ENCODE results near the gene SYCN.

The SYCN gene

DNA sequence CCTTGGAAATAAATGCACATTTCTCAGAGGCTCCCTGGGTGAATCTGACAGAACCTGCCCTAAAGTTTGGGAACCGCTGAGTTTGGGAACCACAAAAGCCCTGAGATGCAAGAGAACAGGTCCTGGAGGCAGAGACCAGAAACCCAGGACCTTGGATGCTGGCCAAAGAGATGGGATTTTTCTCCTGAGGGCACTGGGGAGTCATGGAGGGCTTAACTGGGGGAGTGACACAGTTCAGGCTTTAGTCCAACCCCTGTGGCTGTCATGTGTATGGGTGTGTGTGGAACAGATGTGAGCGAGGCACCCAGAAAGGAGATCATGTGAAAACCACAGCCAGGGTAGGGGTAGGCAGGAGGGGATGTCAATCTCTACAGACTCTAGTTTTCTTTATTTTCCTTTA is 11.2 kb downstream of the SYCN start:
- no peak for DNase-seq

GRCh38 chr19:39190768-39191167 is 13.3 kb downstream of the SYCN start:
- DNase-seq = no peak

GRCh38 chr19:39188960-39189359 is 15.1 kb downstream of the SYCN start:
- DNase-seq = no peak

DNA sequence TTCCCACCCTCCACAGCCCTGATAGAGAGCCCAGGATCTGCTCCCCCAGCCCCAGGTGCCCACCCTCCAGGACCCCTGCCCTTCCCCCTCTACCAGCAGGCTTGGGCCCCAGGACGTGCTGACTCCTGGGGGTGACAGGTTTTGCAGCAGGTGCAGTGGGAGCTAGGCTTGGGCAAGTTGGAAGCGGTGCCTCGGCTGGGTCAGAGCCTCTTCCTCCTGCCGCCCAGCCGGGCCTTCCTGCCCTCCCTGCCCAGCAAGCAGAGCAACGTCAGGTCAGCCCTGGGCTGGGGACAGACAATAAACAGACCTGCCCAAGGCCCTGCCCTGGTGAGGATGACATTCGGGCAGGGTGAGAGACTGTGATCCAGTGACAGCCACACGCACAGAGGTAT is 16.5 kb downstream of the SYCN start:
- no peak for DNase-seq

- DNase-seq = no peak
Measured at GRCh38 chr19:39186391-39186790, 17.7 kb downstream of the SYCN start.

DNA sequence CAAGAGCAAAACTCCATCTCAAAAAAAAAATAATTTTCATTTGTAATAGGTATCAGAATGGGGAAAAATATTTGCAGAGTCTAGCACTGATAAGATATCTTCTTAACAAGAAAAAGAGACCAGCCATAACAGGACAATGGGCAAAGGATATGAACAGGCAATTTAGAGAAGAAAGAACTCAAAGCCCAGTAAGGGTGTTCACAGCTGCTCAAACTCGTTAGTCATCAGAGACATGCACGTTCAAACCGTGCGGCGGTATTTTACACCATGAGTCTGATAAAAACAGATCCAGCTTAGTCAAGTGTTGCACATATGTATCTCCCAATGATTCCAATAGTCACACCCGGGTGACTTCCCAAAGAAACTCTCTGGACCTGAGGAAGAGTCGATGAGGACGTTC is 21.0 kb downstream of the SYCN start:
- DNase-seq = no peak

GRCh38 chr19:39182174-39182505 is 21.9 kb downstream of the SYCN start:
- no peak for DNase-seq

- DNase-seq = no peak
Measured at GRCh38 chr19:39181500-39182173, 22.4 kb downstream of the SYCN start.

DNA sequence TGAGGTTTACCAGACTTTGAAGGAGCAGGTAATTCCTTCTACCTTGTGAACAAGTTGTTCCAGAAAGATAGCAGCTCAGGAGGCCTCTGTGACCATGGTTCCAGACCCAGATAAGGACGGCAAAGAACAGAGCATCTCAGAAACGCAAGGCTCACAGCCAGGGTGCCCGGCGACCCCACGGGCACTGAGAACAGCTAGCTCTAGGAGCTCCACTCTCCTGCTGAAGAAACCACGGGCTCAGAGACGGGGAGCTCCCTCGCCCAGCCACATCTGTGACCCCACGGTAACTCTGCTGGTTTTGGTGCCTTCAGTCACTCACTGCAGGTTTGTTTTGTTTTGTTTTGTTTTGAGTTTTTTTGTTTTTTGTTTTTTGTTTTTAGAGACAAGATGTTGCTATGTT is 23.3 kb downstream of the SYCN start:
- no peak for DNase-seq

- no peak for DNase-seq
Measured at GRCh38 chr19:39179754-39180153, 24.3 kb downstream of the SYCN start.

- DNase-seq = no peak
Measured at GRCh38 chr19:39178296-39179006, 25.6 kb downstream of the SYCN start.

DNA sequence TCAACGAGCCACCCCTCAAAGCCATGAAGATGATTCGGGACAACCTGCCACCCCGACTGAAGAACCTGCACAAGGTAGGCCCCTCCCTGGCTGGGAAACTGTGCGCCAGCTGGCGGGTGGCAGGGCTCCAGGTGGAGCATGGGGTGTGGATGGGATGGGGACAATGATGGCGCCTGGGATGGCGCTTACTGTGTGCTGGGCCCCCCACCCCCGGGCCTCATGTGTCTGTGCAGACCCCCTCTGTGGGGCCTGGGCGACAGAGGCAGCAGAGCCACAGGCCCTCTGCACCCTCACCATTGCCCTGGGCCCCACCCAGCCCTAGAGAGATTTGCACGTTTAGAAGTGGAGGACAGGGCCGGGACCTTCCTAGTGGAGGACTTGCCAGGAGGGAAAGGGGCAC is 26.3 kb downstream of the SYCN start:
- DNase-seq = no peak

- DNase-seq = no peak
Measured at GRCh38 chr19:39177110-39177699, 26.9 kb downstream of the SYCN start.

DNA sequence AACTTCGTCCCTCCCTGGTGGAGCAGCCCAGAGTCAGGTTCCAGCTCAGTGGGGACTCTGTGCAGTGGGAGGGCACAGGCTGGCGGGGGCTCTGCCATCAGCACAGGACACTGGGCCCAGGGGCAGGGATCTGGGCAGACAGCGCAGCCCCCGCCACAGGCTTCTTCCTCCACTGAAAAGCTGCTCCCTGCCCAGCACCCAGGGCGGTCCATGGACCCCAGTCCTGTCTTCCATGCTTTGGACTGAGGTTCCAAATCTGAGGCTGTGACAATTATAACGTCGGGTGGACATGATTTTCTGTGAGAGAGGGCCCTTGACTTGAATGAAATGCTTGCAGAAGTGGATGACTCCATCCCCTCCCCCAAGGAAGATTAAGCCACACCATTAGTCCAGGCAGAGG is 28.5 kb downstream of the SYCN start:
- DNase-seq = no peak

GRCh38 chr19:39174558-39175544 is 29.2 kb downstream of the SYCN start:
- DNase-seq = no peak

DNA sequence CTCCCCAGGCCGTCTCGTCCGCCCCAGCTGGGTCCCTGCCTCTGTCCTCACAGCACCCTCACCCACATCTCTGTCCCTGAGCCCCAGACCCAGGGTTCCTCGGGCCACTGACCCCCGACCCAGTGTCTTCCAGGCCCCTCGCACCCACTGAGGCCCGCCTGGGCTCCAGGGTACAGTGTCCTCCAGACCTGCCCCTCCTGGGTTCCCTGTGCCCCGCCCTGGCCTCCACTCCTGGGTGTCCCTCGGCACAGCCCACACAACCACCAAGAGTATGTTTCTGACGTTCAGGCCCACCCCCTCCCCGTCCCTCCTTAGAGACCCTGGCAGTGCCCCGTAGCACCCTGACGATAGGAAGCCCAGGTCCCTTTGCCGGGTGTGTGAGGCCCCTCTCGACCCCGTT is 29.9 kb downstream of the SYCN start:
- DNase-seq = no peak

DNA sequence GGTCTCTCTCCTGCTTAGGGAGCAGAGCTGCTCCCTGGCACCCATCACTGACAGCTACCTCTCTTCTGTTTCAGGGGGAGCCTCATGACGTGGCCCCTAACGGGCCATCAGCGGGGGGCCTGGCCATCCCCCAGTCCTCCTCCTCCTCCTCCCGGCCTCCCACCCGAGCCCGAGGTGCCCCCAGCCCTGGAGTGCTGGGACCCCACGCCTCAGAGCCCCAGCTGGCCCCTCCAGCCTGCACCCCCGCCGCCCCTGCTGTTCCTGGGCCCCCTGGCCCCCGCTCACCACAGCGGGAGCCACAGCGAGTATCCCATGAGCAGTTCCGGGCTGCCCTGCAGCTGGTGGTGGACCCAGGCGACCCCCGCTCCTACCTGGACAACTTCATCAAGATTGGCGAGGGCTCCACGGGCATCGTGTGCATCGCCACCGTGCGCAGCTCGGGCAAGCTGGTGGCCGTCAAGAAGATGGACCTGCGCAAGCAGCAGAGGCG is 30.5 kb downstream of the SYCN start:
- DNase-seq = no peak

- no peak for DNase-seq
Measured at GRCh38 chr19:39172700-39173501, 31.2 kb downstream of the SYCN start.

GRCh38 chr19:39171479-39172465 is 32.3 kb downstream of the SYCN start:
- no peak for DNase-seq

DNA sequence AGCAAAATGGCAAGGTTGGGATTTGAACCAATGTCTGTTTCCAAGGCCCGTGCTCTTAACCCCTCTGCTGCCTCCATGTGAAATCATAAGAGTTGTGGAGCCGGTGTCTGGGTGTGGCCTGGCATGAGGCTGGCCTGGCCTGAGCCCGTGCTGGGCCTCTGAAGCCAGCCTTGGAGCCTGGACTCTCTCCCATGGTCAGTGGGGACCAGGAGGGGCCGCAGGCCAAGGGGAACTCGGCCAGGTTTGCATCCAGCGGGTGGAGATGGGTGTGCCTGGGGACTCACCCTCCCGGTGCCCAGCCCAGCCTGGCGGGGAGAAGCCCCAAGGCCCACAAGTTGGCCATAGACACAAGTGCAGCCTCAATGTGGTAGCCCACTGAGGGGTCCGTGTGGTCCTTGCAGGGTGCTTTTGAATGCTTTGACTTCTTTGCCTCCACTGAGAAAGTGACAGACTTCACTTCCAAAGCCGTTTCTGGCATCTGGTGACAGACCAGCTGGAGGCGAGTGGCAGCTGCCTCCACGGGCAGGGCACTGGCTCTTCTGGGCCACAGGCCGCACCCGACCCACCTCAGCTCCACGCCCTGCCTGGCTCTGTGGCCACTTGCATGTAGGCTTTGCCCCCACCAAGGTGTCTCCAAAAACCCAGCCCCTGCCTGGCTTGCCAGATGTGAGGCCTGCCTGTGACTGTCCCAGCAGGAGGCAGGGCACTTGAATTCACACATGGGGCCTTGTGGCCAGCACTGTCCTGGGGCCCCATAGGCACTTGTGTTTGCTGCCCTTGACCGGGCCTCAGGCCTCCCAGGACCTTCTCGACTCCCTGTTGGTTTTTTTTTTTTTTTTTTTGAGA is 33.5 kb downstream of the SYCN start:
- DNase-seq = no peak
